Mammary epithelial cell (primary cell): ENCODE measurements around the gene DCTN3.

Source experiments
- CTCF ChIP-seq, 2 donors: IDR thresholded peaks in 1 of 2; conservative IDR thresholded peaks in 1 of 2; 2 replicates each; pipeline ENCODE4 v1.5.1; 2011 to 2012; ENCODE audit warnings: inconsistent platforms in 2 of 2, low read length in 2 of 2, mild to moderate bottlenecking in 2 of 2, control low read depth in 1 of 2, low read depth in 1 of 2; ENCODE audit not compliant: insufficient read depth in 1 of 2; ENCODE audit errors: extremely low read depth in 1 of 2
- EZH2 ChIP-seq: IDR thresholded peaks from 2 replicates; pipeline ENCODE4 v1.6.1; 2012; ENCODE audit warnings: low read length, inconsistent platforms, borderline replicate concordance

GRCh38 chr9:34644766-34645314, 24.5 kb upstream of the DCTN3 start:
- TF ChIP-seq CTCF (conservative IDR thresholded peaks at IDR 0.05 in 1 of 2, IDR thresholded peaks at IDR 0.05 in 1 of 2; ENCODE audit: extremely low read depth in 1 of 2, insufficient read depth in 1 of 2, low read depth in 1 of 2, low read length in 2 of 2) = no peak
- no peak for TF ChIP-seq EZH2
